NCI-H748 treated with DMSO at 0.1 percent for 48 hours (cell line): ENCODE measurements around the gene WDR1.
"Not testable (repeated sequence)": the region's sequence is repeated elsewhere in the genome, so short reads cannot be mapped to it uniquely, and the experiment has no call there.

Experiments
- DNase-seq: peaks from one replicate; lab custom pipeline; 2025; lab: John Stamatoyannopoulos, UW

Gene WDR1

DNA sequence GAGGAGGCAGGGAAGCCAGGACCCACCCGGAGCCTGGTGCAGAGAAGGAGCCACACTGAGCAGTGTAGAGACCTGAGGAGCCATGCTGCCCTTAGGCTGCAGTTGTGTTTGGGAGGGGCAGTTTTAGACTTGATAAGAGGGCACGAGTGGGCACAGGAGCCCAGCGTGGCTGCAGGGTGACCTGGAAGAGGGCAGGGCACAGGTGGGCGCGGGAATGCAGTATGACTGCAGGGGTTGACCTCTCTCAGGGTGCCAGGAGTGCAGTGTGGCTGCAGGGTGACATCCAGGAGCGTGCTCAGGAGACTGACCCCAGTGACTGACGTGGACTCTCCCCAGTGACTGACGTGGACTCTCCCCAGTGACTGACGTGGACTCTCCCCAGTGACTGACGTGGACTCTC, 14.6 kb upstream of the WDR1 start:
- DNase-seq: no peak

DNA sequence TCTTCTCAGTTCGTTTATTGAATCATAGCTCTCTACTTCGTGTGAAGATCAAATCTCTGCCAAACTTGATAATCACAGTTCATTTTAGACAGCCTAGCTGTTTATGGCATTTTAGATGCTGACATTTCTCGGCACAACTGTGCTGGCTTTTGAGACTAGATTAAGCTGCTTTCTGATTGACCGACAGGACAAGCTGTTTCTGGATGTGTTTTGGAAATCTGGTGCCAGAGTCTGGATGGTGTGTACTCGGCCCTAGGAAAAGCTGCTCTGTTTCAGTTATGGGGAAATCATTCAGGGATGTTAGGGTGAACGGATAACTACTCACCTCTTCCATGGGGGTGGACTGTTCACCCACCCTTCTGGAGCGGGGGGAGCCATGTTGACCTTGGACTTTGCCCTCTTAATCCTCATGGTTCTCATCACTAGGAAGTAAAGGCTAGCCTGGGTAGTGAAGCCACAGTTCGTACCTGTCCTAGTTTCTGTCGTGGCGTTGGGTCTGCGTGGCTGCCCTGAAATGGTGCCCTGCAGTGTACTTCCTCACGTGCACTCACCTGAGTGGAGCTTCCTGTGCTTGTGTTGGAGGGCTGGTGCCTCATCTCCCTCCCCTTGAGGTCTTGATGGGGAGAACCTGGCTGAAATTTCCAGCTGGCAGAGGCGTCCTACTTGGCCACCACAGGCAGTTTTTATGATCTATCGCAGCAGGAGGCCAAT, 13.7 kb upstream of the WDR1 start:
- DNase-seq: no peak

DNA sequence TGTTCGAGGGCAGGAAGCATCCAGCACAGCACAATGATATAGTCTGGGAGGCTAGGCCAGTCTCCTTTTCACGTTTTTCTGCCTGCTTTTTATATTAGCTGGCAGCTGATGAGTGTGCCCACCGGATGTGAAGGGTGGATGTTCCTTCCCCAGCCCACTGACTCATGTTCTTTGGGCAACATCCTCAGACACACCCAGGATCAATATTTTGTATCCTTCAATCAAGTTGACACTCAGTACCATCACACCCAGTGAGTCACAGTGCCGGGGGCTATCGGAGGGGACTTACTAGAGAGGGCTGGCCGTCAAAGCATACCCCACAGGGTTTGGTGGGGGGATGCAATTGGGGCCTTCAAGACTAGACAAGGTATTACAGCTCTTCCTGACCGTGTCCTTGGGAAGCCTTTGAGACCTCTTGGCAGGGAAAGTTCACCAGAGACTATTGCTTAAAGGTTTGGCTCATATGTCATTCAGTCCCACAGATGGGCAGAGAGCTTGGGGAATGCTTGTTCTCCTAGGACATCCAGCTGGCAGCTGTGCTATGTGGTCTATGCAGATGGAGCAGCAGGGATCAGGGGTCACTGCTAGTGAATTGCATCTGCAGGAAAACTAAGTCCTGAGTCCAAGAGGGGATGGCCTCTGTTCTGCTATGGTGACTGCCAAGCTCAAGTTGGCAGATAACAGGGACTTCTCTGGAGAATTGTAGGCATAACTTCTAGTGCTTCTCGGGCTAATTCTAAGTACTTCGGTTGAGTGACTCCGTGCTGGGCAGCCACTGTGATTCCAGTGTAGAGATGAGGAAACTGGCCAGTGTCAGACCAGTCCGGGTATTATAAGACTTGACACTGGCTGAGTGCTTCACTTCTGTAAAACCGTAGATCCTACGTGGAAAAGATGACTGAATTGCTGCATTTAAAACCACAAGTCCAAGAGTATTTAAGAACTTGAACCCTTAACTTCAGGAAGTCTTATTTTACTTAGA, 12.9 kb upstream of the WDR1 start:
- no peak for DNase-seq

DNA sequence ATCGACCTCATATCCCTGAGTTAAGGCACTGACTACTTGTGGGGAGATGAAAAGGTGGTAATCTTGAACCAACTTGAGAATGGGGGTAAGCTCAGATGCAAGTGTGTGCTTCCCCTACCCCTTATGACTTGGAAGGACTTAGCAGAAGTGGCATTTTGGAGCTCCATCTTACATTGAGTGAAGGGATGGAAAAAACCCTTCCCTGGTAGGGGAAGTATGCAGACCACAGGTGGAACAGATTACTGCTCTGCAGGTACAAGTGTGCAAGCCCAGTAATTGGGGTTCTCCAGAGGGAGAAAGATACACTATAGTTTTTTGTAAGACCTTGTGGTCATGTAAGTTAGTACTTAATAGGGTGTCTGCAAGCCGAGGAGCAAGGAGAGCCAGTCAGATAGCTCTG, 12.2 kb upstream of the WDR1 start:
- no peak for DNase-seq

DNA sequence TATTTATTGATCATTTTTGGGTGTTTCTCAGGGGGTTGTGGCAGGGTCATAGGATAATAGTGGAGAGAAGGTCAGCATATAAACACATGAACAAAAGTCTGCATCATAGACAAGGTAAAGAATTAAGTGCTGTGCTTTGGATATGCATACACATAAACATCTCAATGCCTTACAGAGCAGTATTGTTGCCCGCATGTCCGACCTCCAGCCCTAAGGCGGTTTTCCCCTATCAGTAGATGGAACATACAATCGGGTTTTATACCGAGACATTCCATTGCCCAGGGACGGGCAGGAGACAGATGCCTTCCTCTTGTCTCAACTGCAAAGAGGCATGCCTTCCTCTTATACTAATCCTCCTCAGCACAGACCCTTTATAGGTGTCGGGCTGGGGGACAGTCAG, 10.9 kb upstream of the WDR1 start:
- not testable (repeated sequence) for DNase-seq

DNA sequence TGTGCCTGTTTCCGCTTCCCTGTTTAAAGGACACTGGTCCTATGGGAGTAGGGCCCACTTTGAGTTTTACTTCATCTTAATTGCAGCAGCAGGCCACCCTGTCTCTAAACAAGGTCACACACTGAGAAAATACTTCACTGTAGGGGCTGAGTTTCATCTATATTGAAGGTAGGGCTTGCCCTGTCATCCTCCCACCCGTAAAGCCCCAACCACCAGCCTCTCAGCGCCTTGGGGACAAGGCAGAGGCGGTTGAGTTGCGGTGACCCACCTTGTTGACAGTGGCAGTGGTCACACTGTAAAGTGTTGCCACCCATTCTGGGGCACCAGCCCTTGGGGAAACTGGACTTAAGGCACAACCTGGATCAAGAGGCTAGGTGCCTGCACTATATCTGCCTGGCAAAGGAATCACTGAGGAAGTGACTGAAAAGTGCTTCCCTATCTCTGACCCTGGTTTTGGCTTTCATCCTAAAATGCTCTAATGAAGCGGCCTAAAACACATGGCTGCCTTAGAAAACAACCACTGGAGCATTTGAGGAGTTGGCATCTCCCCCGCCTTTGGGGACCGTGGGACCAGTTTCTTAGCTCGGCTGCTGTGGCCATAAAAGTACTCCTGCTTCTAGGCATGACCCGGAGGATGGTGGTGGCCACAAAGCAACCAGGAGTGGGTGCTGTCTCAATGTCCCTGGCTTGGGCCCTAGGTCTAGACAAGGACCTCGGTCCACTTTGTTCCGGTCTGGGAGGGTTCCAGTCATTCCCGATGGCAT, 7.8 kb upstream of the WDR1 start:
- no peak for DNase-seq

DNA sequence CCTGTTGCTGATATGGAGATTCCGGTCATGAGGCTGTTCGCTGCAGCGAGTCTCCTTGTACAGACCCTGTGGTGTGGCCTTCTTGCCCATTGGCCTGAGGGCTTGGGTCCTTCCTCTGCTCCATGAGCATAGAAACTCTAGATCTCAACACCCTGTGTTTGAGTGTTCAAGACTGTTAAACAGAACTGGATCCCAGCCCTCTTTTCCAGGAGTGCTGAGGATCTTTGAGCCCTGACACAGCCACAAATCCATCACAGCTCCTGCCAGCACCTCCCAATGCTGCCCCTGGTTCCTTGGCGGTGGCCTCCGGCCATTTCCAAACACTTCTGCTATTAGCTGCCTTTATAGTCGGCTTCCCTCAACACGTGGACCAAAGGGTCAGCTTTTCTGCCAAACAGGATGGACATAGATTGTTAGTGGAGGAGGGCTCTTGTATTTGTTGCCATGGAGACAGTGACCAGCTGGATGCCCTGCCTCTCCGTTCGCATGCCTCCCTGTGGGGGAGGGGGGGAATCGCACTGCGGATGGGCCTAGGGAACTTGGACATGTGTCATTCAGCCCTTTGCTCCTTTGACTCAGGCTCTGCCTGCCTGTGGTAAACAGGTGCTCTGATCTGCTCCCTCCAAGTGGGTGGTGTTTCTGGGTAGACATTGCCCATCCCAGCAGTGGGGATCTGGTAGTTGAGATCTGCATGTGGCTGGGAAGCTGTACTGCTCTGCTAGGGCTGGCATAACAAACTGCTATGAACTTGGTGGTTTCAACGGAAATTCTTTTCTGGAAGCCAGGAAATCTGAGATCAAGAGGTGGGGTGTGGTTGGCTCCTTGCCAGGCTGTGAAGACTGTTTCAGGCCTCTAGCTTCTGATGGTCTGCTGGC, 6.9 kb upstream of the WDR1 start:
- peak; percentile 16 for DNase-seq

DNA sequence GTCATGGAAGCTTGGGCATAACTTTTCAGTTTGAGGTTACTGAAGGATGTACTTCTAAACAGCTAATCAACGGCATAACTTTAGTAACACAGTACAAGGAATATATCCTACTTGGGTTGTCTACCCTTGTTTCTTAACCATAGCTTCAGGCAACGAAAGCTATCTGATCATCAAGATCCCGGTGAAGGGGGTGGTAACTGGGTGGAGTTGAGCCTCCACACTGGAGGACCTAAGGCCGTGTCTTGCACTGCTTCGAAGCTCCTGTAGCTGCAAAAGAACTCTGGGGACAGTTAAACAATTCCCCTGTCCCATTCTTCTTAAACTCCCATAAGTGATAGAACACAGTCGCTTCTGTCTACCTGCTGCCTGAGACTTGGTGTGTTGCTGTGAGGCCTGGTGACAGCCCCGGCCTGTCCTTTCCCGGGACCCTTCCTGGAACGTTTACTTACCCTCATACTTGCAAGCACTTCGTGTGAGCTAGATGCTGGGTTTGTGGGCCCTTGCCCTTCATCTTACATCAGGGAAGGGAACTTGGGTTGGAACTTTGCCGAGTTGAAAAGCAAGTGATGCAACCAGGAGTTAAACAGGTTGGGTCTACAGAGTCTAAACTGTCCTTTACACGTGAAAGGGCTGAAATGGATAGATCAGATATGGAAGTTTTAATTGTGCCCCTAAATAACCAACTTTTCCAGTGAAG, 5.8 kb upstream of the WDR1 start:
- no peak for DNase-seq

DNA sequence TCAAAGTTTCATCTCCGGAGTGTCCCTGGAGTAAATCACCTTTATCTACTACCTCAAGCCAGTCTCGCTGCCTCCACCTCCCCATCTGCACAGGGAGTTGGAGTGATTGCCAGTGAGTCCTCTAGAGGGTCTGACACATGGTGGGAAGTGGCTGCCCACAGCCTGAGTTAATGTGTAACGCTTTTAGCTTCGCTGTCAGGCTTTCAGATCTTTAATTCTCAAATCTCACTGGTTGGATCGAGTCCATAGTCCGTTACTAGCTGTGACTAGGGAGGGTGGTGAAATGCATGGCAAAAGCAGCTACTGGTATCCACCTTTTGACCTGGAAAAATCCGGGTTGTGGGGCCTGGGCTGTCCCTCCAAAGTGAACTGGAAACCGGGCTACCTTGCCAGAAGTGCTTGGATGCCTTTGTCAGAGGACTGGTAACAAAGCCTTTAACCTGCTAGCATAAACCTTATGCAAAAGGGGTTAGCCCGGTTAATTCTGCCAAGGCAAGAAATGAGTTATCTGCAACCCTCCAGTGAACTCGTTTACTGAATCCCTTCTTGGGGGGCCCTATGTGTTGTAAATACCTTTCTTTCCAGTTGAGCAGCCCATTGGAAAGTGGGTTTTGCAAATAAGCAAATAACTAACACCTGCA, 5.1 kb upstream of the WDR1 start:
- no peak for DNase-seq

DNA sequence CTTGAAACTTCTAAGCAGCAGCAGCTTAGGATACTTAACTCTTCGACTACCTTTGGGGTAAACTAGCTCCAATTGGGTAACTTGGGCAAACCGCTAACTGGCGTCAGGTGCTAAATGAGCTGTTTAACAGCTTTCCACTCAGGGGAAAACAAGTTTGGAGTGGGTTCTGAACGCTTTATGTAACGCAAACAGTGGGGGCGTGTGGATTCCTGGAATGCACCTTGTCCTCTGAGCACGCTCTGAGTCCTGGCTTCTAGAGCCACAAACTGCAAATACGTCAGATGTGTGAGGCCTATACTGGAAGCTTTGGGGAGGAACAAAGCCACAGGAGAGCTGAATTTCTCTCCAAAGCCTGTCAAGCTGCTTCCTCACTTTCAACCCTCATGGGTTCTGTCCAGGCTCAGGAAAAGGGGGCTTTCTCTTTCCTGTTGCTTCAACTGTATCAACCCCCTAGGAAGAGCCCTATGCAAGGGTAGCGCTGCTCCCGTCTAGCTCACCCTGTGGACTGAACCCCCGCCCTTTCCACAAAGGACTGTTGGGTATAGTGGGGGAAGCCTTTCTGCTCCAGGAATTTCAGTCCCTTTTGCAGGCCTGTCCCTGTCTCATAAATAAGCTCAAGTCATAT, 4.5 kb upstream of the WDR1 start:
- DNase-seq: no peak

DNA sequence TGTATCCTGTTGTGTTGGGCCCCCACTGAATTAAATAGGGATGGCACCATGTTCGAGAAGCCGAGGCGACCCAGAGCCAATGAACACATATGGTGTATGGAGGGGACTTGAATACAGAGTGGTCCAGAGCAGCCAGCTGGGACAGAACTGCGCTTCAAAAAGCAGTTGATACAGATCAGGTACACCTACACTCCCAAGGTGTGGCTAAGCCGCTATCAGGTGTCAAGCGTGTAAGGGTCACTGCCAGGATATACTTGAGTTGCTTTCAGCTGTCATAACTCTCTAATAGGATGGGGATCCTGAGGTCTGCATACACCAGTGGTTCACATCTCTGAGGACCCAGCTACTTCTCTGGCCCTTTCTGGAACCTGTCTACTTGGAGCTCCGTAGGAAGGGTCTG, 3.2 kb upstream of the WDR1 start:
- DNase-seq: no peak

DNA sequence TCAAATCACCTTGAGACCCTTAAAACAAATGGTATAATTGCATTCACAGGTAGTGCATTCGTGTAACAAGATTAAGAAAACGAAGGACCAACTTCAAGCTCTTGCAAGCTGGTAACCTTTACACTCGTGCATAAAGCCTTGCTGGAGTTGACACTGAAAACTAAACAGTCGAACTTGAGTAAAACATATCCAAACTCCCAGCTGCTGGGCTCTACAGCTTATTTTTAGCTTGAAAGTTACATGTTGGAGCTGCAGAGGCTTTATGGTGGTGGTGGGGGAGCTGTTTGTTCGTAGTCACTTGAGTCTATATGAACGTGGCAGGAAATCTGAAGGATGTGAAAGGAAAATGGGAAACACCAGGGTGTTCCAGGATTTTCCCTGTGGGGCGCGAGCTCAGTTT, 2.7 kb upstream of the WDR1 start:
- DNase-seq: no peak

DNA sequence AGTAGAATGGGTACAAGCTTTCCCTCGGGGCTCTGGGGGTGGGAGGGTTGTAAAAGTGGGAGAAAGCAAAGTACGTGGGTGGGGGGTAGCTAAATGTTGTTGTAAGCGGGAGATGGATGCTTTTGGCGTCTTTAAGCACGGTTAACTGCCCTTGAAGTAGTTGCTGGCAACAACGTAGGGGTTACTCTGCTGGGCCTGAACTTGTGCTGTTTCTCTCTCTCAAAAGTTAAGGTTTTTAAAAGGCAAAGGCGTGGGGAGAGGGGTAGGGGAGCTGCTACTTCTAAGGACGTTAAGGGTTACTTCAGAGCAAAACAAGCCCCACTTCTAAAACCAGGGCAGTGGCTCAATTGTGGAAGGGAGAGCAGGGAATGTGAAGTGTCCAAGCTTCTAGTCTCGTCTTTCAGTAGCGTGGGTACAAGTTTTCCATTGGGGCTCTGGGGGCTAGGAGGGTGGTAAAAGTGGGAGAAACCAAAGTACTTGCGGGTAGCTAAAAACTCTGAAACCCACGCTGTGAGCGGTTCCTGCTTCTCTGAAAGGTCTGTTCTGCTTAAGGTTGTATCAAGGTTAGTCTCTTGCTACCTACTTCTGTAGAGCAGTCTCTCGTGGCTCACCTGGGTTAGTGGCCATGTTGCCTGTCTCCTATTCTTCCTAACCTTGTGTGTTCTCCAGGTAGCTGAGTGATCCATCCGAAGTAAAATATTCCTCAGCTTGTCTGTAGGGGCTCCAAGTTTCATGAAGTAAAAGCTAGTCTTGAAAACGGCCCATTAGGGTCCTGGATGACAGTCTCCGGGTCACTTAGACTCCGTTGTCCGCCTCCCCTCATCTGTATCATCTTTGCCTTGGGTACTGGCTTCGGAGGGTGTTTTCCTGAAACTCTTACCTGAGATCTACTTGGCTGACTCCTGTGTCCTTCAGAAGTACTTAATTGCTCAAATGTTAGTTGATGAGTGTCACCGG, 1.7 kb upstream of the WDR1 start:
- no peak for DNase-seq

DNA sequence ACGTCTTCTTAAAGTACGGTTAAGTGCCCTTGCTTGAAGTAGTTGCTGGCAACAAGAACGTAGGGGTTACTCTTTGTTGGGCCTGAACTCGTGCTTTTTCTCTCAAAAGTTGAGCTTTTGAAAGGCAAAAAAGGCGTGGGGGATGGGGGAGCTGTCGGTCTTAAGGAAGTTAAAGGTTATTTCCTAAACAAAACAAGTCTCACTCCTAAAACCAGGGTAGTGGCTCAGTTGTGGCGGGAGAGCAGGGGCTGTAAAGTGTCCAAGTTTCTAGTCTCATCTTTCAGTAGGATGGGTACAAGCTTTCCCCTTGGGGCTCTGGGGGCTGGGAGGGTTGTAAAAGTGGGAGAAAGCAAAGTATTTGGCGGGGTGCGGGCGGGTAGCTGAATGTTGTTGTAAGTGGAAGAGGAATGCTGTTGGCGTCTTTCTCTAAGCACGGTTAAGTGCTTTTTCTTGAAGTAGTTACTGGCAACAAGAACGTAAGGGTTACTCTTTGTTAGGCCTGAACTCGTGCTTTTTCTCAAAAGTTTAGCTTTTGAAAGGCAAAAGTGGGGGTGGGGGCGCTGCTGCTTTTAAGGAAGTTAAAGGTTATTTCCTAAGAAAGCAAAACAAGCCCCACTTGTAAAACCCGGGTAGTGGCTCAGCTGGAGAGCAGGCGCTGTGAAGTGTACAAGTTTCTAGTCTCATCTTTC, 904 bp upstream of the WDR1 start:
- no peak for DNase-seq

DNA sequence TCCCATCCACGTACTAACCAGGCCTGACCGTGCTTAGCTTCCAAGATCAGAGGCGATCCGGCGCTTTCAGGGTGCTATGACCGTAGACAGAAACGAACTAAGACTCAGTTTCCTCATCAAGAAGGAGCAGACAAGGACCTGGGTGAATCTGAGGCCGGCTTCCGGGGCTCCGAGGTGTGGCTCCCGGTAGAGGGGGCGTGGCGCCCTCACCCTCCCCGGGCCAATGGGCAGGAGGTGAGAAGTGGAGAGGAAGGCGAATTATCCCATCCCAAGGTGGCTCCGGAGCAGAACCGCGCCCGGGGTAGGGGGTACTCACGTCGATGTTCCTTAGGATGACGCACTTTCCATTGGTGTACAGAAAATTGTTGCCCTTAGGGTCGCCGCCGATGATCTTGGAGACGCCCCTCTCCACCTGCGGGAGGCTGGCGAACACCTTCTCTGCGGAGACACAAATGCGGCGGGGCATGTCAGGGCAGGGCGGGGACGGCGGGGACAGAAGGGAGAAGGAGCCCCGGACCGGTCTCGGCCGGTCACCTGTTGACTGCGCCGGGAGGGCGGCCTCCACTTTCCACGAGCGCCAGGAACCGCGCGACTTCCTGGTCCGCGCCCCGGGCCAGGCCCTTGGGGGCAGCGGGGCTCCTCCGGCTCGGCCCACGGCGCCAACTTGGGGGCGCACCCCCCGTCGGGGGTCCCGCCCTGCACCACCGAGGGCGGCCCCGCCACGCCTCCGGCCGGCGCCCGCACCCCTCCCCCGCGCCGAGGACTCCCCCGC, 616 bp downstream of the WDR1 start:
- DNase-seq: no peak

DNA sequence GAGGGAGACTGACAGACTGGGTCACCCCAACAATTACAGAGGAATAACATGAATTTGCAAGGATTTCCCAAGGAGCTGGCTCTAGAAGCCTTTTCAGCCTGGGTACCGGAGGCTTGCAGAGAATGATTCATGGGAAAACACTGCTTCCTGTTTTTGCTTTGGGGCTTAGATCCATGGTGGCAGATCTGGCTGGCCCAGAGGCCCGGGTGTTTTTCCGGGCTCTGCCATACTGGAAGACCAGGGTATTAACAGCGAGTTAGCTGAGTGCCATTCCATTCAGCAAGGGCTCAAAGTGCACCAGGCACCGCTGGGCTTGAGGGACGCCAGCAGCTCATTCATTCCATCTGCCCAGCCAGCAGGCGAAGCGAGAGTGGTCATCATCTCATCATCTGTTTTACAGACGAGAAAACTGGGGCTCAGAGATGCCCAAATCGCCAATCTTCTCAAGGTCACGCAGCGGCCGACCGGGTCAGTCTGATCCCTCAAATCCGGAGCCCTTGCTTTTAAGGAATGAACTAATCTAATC, 1.3 kb downstream of the WDR1 start:
- no peak for DNase-seq

DNA sequence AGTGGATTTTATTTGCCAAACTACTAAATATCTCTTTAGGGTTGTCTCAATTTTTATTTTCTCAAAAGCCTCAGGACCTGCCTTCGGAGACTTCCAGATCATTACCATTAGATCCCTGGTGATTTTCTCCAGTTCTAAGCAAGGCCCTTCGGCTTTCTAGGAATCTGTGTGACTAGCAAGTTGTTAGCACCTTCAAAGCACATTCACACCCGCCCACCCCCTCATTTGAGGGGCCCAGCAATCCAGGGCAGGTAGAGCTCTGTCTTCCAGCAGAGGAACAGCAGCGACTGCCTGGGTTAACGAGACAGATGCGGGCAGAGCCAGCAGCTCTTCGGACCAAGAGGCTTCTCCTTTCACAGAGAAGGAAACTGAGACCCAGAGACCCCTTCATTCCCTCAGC, 2.0 kb downstream of the WDR1 start:
- no peak for DNase-seq
